Progenitor cell of endocrine pancreas (in vitro differentiated cells): ENCODE data around the gene BCDIN3D. TPM values are rescaled to one million over a fixed set of nuclear protein-coding genes. Genes with fewer than 3 reads are reported as not detected.
"Not testable (repeated sequence)": the region's sequence is repeated elsewhere in the genome, so short reads cannot be mapped to it uniquely, and the experiment has no call there.

Source experiments
- DNase-seq: peaks from one replicate; pipeline ENCODE4 v3.0.0; 2021; ENCODE audit warnings: low spot score; ENCODE audit not compliant: unreplicated experiment
- H3K27ac Mint-ChIP-seq: 2 replicates; pipeline ENCODE4 v1.8.0; 2021; ENCODE audit warnings: mild to moderate bottlenecking, moderate library complexity, mixed read lengths
- H3K27me3 Mint-ChIP-seq: 2 replicates; pipeline ENCODE4 v1.8.0; 2021; ENCODE audit warnings: mixed read lengths
- H3K36me3 Mint-ChIP-seq: 2 replicates; pipeline ENCODE4 v1.8.0; 2022; ENCODE audit warnings: mixed read lengths; ENCODE audit not compliant: insufficient read depth
- H3K4me1 Mint-ChIP-seq: 2 replicates; pipeline ENCODE4 v1.8.0; 2021; ENCODE audit warnings: low read depth, mixed read lengths
- H3K4me3 Mint-ChIP-seq: 2 replicates; pipeline ENCODE4 v1.8.0; 2021; ENCODE audit warnings: low read depth, mild to moderate bottlenecking, moderate library complexity, mixed read lengths
- H3K9me3 Mint-ChIP-seq: 2 replicates; pipeline ENCODE4 v1.8.0; 2021; ENCODE audit warnings: low read depth, mixed read lengths
- CTCF ChIP-seq: fragments of 200-600 bp; sonication (generic); IDR thresholded peaks from one replicate; pipeline ENCODE4 v1.5.0; 2021; ENCODE audit warnings: antibody characterized with exemption, mild to moderate bottlenecking; ENCODE audit not compliant: unreplicated experiment
- total RNA-seq: library from RNA; stranded (reverse); gene quantifications from 2 replicates; pipeline ENCODE4 v1.2.1, GENCODE V29; 2021

BCDIN3D gene
- total RNA-seq, 1 donor from 2014 or later = 7.3 TPM

GRCh38 chr12:49875115-49875720 lies 32.3 kb upstream of the BCDIN3D start:
- H3K36me3 Mint-ChIP-seq = no peaks in the 10 kb centered on the region
- no peaks in the 10 kb centered on the region for H3K4me1 Mint-ChIP-seq
- no peak for TF ChIP-seq CTCF
- DNase-seq = no peak
- H3K27me3 Mint-ChIP-seq = no peaks in the 10 kb centered on the region
- H3K4me3 Mint-ChIP-seq = no peak overlapping the region
- H3K27ac Mint-ChIP-seq = no peak overlapping the region
- H3K9me3 Mint-ChIP-seq = peaks cover 21% of the 10 kb centered on the region

GRCh38 chr12:49874142-49874897 lies 31.4 kb upstream of the BCDIN3D start:
- no peak for TF ChIP-seq CTCF
- Mint-ChIP-seq H3K36me3 (no peaks in the 10 kb centered on the region), H3K4me1 (no peaks in the 10 kb centered on the region), H3K9me3 (peaks cover 12% of the 10 kb centered on the region), H3K4me3 (no peak overlapping the region), H3K27ac (no peak overlapping the region), H3K27me3 (no peaks in the 10 kb centered on the region)
- no peak for DNase-seq

GRCh38 chr12:49873361-49873934 lies 30.5 kb upstream of the BCDIN3D start:
- DNase-seq = no peak

GRCh38 chr12:49872781-49873181 lies 29.9 kb upstream of the BCDIN3D start:
- no peak overlapping the region for H3K4me3 Mint-ChIP-seq
- H3K27ac Mint-ChIP-seq = no peak overlapping the region
- H3K4me1 Mint-ChIP-seq = peaks cover 8% of the 10 kb centered on the region
- peaks cover under 1% of the 10 kb centered on the region for H3K9me3 Mint-ChIP-seq
- no peak for DNase-seq
- TF ChIP-seq CTCF = no peak
- H3K27me3 Mint-ChIP-seq = peaks cover 2% of the 10 kb centered on the region
- H3K36me3 Mint-ChIP-seq = no peaks in the 10 kb centered on the region

More at GRCh38 chr12:49873361-49873934, 30.5 kb upstream of the BCDIN3D start:
- Mint-ChIP-seq H3K27me3 (no peaks in the 10 kb centered on the region), H3K9me3 (peaks cover 3% of the 10 kb centered on the region), H3K4me3 (no peak overlapping the region), H3K4me1 (peaks cover 5% of the 10 kb centered on the region), H3K27ac (no peak overlapping the region), H3K36me3 (no peaks in the 10 kb centered on the region)
- no peak for TF ChIP-seq CTCF

GRCh38 chr12:49872381-49872780 lies 29.5 kb upstream of the BCDIN3D start:
- Mint-ChIP-seq H3K4me1 (peaks cover 11% of the 10 kb centered on the region), H3K4me3 (no peak overlapping the region)

GRCh38 chr12:49871811-49872251 lies 28.9 kb upstream of the BCDIN3D start:
- not testable (repeated sequence) for H3K27me3 Mint-ChIP-seq, DNase-seq, H3K36me3 Mint-ChIP-seq, H3K4me3 Mint-ChIP-seq, H3K27ac Mint-ChIP-seq, H3K9me3 Mint-ChIP-seq
- H3K4me1 Mint-ChIP-seq = peaks cover 11% of the 10 kb centered on the region

More at GRCh38 chr12:49872381-49872780, 29.5 kb upstream of the BCDIN3D start:
- Mint-ChIP-seq H3K27ac (no peak overlapping the region), H3K9me3 (no peaks in the 10 kb centered on the region), H3K36me3 (no peaks in the 10 kb centered on the region), H3K27me3 (peaks cover 4% of the 10 kb centered on the region)
- TF ChIP-seq CTCF = no peak
- DNase-seq = no peak
